Measurements from ENCODE around the gene NUDT12.

Gene NUDT12

DNA sequence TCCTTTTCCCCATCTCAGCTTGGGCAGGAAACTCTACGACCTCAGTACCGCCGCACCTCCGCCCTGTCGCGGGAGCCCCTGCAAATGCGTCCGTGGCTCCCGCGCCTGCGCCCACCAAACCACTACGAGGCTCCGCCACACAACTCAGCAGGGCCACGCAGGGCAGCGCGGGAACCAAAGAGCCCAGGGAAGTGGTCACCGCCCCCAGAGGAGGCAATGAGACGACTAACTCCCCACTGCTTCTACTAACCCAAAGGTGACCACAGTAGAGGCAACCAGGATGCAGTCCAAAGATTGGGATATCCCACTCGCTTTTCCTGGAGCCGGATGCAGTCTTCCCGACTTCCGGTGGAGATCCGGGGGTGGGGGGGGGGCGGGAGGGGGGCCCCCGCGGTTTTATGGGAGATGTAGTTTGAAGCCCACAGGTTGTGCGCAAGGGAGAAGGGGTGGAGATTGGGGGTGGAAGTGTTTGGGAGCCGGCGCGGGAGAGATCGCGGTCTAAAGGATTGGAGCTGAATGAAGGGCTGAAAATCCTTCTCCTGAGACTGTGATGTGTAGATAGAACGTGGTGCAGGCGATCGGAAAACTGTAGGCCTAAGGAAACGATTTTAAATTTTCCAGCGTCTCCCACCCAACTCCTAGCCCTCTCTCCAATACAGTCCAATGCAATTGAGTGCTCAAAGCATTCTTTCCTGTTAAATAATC lies at the start of gene NUDT12:
Gene NUDT12, minus strand, starts transcription at position 337 of the 705 bp plus-strand sequence. CDS start 2,541 bp downstream, outside the sequence.
- peak; percentile 22 for DNase-seq

DNA sequence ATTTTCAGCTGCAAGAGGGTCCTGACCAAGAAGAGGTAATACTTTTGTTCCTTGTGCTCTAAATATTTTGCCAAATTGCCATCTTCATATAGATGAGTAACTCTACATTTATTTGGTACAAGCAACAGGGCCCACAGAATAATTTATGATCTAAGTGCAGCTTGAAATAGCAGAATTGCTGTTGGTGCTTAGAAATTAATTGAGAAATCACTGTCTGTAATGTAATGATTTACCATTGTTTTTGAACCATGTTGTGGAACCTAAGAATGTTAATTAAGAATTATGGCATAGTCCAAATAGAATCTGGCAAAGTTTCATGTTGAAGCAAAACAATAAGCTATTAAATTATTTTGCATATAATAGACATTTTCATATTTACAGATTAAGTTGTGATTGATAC lies 44.8 kb upstream of the NUDT12 start:
- DNase-seq, result no peak

DNA sequence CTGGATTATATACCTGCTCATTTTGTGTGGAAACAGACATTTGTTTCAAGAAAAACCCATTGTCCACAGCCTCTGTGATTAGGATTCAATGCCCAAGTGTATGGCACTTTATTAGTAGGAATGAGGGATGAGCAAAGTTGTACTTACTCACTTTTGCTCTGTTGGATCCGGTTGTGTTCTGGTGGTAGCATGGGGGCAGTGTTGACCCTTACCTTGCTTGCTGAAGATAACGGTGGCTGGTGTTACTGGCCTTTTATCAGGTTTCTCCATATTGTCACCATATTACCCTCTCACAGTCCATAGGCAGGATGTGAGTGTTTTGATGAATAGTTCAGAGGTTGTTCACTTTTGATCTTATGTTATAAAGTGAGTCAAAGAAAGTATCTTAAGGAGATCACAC lies 42.7 kb upstream of the NUDT12 start:
- DNase-seq, result no peak

DNA sequence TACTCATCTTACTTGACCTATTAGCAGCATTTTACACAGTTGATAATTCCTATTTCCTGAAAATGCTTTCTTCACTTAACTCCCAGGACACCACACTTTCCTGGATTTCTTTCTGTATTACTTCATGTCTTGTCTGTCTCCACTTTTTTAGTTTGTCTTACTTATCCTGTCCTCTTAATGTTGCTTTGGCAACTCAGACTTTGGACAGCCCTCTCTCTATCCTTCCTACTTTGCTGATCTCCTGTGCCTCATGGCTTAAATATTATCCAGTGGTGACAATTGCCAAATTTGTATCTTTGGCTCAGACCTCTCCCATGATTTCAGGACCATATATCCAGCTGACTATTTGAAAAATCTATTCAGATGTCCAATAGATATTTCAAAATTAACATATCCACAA lies 39.8 kb upstream of the NUDT12 start:
- DNase-seq, result no peak

DNA sequence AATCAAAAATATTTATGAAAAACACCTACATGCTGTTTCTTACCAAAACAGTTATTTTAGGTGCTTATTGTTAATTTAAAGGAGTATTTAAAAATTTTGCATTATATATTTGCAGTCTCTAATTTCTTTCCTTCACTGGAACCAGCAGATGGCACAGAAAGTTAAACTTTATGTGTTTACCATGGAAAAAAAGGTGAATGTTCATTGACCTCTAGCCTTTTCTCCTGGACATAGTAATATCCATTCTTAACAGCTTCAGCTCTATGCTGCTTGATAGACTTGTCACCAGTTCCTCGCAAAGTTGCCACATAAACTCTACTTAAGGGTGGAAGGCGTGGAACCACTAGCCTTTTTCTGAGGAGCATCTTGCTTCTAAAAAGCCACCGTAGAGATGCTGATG lies 38.7 kb upstream of the NUDT12 start:
- DNase-seq, result no peak

DNA sequence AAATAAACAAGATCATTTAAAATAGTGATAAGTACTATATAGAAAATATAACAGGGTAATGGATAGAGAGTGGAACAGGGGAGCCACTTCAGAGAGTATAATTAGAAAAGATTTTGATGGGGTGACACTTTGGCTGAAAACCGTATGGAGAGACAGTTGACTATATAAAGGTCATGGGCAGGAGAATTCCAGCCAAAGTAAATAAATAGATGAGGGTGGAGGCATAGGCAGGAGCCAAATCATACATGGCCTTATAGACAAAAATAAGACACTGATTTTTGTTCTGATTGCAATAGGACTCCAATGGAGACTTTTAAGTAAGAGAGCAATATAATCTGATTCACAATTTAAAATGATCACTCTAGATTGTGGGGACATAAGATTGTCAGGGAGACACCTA lies 37.5 kb upstream of the NUDT12 start:
- no peak for DNase-seq

DNA sequence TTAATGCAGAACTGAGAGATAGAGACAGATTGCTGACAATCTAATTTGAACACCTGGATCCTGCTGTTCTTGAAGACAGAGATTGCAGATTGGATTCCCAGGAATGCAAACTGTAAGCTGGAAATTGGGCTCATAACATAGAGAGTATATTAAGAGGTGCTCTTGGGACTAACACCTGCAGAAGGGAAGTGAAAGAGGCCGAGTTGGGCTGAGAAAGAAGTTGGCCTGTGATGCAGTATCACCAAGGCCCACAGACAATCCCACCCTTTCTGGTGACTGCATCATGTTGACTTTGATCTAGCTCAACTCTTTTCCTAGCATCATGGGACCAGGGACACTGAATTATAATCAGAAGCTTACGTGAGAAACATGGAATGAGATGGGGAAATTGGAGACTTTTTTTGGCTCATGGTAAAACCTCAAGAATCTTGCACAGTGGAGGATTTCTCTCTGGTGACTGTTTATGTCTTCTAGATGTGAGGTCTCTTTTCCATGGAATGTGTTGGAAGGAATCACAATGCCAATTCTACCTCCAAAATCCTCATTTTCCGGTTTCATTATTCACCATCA lies 36.5 kb upstream of the NUDT12 start:
- DNase-seq, result no peak

DNA sequence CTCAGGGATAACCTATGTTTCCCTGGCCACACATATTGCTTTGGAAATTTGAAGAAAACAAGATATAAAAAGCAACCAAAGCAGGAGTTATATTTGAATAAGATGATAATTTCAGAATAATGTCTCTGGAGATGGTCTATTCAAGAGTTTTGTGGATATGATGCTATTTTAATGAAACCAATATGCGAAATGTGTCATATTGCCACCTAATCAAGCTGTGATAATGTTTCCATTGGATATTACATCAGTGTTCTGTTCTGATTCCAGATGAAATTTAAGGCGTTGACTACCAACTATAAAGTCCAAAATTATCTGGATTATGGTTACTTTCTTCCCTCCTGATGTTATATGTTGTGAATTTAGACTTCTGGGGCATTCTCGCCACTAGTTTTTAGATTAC lies 27.6 kb upstream of the NUDT12 start:
- DNase-seq, result no peak

DNA sequence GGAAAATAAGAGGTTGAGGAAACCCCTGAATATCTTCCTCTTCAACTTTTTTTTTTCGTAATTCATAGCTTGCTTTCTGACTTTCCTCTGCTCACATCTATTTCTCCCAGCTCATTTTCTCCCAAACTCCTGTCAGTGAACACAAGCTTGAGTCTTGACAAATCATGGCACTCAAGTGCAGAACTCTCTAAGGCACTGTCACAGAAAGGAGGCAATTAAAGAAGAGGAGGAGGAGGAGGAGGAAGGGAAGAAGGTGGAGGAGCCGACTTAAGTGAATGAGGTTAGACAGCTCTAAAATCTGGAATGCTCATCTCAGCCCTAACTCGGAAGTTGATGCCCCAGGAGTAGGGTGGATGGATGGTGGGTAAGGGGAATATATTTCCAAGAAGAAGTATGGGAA lies 27.2 kb upstream of the NUDT12 start:
- no peak for DNase-seq

DNA sequence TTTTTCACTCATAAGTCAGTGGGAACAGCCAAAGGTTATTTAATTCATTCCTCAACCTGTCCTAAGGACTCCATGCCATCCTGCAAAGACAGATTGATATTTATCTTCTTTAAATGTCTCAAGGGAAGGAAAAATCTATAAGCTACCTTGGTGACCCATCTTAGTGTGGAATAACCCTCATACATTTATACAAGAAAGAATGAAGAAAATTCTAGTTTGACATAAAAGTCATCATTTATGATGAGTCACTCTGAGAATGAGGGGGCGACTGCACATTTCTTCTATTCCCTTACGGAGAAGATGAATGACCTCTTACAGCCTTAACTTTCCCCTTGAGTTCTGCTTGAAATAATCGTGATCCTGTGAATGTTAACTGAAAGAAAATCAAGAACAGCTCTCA lies 26.8 kb upstream of the NUDT12 start:
- no peak for DNase-seq

DNA sequence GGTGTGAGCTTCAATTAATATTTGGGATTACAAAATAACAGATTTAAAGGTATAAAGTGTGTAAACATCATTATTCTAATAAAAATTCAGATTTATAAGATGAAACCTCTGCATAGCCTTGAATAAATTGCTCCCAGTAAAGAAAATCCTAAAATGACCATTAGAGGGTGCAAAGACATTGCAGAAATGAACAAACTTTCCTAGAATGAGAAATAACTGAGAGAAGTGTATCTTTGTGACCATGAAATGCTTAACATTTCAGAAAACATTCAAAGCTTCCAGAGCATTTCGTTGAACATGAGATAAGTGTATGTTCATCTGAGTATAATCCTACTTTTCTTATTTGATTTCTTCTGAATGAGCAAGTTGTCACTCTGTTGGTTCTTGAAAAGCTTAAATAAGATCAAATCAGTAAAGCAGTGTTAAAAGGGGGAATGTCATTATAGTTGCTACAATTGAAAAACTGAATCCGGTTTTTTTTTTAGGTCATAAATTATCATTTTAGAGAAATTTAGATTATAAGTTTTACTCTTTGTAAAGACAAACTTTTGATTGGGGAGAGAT lies 24.7 kb upstream of the NUDT12 start:
- no peak for DNase-seq

DNA sequence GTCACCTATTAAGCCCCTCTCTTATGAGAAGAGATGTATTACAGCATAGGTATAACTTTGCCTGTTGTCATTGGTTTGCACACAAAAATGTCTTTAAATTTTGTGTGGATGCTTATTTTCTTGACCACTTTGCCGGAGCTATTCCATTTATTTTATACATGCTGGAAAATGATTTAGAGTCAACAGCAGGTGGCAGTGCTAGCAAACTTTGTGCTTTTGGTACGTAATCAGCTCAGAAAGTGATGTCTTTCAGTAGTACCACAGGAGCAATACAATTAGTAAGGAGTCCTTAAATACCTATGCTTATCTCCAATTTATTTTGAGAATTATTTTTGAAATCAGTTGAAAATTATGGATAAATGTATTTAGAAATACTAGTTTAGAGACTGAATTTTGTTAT lies 19.8 kb upstream of the NUDT12 start:
- DNase-seq, result no peak

DNA sequence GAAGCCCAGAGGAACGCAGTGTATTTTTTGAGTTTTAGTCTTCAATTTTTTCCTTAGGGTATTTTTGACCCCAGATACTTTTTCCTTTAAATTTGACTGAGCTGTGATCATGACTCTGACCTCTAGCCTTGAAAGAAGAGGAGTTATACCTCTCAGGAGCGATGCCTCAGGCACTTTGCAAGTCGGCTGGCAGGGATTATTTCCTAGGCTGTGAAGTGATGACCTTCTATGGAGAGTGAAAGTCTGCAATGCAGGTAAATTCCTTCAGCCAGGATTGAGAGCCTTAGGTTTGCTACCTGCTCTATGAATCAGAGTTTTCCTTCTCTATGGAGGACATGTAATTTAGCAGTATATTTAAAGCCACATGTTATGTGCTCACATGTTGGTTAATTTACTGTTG lies 10.8 kb upstream of the NUDT12 start:
- no peak for DNase-seq

DNA sequence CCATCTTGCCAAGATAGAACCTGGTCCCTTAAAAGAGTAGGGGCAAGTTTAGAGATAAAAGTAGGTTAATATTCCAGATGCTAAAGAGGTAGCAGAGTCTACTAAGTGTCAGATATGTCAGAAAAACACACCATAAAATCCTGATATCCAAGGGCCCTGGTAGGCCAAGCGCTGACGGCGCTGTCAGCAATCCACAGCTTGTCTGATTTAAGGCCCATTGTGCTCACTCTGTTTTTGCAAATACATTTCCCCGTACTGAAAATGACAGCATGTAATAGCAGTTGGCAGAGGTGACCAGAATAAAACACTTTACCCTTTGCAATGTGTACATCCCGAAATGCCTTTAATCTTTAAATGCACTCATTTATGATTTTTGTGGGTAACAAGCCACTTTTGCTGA lies 9.9 kb upstream of the NUDT12 start:
- no peak for DNase-seq

DNA sequence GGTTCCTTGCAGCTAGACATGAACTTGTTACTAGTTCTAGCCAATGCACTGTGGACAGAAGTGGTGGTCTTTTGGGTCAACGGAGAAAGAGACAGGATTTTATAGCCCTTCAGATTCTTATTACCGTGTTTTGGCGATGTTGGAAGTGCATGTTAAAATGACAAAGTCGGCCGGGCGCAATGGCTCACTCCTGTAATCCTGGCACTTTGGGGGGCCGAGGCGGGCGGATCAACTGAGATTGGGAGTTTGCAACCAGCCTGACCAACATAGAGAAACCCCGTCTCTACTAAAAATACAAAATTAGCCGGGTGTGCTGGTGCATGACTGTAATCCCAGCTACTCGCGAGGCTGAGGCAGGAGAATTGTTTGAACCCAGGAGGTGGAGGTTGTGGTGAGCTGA lies 9.1 kb upstream of the NUDT12 start:
- DNase-seq, result no peak

DNA sequence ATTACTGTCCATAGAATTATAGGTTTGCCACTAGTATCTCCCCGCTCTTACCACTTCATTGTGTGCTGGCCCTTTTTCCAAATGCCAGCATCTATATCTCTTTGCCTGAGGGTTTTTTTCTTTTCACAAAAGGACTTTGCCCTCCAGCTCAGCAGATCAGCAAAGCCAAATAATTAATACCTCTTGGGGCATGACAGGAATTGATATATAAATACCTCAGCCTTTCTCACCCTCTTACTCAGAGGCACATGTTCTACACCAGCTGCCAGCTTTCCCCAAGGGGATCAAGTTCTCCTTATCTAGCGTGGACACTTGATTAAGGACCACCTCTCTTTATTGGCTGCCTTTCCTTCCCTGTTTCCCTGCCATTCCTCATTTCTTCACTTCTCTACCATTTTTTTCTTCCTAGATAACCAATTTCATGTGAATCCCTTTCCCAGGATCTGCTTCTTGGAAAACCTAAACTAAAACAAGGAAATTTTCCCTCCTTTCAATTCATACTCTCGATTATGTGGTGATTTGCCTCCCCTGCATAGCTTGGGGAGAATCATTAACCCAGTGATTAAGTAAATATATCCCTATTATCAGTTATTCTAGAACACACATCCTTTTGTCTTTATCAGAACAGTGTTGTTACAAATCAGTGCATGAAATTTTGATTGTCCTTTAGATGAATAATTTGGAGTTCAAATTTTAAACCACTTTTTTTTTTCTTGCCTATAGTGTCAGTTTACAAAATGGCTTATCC lies 6.9 kb upstream of the NUDT12 start:
- no peak for DNase-seq

DNA sequence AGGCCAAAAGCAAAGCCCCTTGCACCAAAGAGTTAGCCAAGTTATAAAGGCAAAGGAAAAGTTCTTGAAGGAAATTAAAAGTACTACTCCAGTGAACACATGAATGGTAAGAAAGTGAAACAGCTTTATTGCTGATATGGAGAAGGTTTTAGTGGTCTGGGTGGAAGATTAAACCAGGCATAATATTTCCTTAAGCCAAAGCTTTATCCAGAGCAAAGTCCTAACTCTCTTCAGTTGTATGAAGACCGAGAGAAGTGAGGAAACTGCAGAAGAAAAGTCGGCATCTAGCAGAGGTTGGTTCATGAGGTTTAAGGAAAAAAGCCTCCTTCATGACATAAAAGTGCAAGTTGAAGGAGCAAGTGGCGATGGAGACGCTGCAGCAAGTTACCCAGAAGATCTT lies 3.1 kb upstream of the NUDT12 start:
- DNase-seq, result no peak

DNA sequence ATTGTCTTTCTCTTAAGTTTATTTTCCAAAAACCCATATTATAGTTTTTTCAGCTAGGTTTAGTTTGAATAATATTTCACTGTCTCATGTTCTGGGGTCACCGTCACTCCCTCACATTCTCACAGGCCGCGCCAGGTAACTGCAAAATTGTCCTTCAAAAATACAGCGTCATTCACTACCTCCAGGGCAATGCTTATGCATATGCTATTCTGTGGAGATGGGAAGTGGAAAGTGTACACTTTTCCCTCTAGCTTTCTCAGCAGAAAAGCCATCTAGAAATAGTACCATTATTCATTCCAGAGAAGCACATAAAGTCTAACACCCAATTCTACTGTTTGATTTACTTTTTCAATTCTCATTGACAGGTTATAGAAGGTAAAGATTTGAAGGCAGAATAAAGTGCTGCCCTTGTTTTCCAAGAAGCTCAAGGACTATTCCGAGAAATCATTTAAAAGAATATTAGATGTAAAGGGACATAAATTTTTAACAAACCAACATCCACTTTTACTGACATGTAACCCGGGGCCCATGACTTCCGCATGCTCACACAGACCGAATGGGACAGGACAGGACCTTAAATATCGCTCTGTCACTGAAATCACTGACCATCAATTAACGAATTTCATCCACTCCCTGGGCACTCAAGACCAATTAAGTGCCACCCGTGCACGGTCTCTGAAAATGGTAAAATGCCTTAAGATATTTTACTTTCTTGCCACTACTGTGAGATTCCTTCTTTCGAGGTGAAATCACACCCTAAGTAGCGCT lies 720 bp downstream of the NUDT12 start:
- no peak for DNase-seq

DNA sequence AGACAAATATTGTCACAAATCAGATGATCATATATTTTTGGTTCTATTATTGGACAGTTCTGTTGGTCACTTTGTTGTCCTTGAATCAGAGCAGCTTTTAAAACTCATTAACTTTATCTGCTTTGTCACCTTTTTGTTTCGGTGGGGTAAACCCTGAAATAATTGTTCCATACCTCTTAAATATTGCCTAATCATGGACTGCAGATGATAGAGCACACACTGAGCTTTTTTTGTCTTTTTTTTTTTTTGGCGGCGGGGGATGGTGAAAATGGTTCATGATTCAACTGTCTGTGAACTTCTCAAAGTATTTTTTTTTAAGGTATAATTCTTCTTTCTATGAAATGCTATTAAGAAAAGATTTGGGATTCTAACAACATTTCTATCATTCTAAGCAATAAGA lies 1.8 kb downstream of the NUDT12 start:
- no peak for DNase-seq

DNA sequence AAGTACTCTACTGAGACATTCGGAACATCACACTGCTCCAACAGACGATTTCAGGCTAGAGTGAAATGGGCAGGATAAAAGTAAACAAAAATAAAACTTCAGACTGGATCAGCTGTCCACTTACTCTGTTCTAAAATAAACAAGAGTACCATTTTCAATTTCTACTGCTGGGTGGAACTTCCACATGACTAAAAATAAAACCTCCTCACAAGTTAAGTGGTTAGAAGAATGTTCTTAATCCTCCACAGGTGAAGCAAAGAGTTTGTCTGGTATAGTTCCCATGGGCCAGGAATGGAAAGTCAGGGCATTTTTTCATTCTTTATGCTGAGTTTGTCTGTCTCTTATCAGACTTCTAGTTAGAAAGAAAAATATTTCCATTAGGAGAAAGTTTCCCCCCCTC lies 15.7 kb downstream of the NUDT12 start:
- no peak for DNase-seq

DNA sequence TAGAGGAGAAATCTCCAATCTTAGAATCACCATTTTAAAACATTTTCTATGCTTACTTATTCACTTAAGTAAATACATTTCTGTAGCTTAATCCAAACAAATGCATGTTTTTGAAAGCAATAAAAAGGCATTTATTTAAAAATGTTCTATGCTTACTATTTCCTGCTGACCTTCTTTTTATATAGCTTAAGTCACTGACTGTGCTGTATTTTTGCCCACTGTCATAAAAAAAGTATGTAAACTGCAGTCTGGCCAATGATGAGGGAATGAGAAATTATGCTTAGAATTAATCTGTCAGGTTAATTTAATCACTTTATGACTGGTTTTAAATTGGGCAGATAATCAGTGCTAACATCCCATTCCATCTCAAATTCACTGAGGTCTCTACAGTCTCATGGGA lies 20.1 kb downstream of the NUDT12 start:
- no peak for DNase-seq

DNA sequence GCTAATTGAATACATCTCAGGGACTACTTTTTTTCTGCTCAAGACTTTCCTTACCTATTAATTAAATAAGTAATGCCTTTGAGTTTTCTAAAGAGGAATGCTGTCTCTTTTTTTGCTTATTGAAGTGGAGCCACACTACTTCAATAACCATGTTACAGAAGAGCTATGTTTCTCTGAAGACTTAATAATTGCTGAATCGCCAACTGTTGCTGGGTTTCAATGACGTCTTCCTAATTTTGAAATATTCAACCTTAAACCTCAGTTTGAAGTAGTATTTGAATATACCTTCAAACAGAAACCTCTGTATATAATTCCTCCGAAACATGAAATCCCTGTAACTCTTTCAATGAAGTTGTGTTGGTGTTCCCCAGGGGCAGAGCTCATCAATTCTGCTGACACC lies 21.0 kb downstream of the NUDT12 start:
- no peak for DNase-seq

DNA sequence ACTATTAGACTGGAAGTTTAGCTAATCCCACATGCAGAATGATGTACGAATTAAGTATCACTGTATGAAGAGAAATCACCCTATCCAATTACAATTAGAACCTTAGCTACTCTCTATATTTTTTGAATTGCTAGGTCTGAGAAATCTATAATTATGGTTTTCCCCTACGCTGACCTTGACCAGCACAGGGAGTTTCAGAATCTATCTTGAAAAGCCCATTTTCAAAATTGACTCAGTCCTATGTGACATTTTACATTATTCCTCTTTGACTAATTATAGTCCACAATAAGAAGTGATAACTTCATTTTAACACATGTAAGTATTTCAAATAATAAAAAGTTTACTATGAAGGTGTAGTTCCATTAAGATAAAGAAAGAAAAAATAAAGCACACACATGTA lies 21.5 kb downstream of the NUDT12 start:
- no peak for DNase-seq

Data from CD4-positive, alpha-beta T cell treated with Interleukin-21 for 1 hour (primary cell).